DMS 273 (cell line): ENCODE data around the gene SARNP.
A peak's percentile ranks its signal among the peaks of the same experiment; 100 is the strongest.
"Not testable (repeated sequence)": the region's sequence is repeated elsewhere in the genome, so short reads cannot be mapped to it uniquely, and the experiment has no call there.

Experiments used
- DNase-seq: peaks from one replicate; lab custom pipeline; 2025; ENCODE audit not compliant: unreplicated experiment; lab: John Stamatoyannopoulos, UW

SARNP gene

GRCh38 chr12:55797550-55797949 is 20.0 kb downstream of the SARNP start:
- no peak for DNase-seq

- DNase-seq: peak; percentile 41
Observed at GRCh38 chr12:55797068-55797467, 20.5 kb downstream of the SARNP start.

GRCh38 chr12:55795950-55796349 is 21.6 kb downstream of the SARNP start:
- DNase-seq: no peak

- no peak for DNase-seq
Observed at GRCh38 chr12:55789893-55790292, 27.6 kb downstream of the SARNP start.

- DNase-seq: no peak
Observed at GRCh38 chr12:55789171-55789570, 28.4 kb downstream of the SARNP start.

GRCh38 chr12:55788546-55788945 is 29.0 kb downstream of the SARNP start:
- no peak for DNase-seq

- DNase-seq: no peak
Observed at GRCh38 chr12:55780685-55781084, 36.8 kb downstream of the SARNP start.

- DNase-seq: no peak
Observed at GRCh38 chr12:55777856-55778255, 39.7 kb downstream of the SARNP start.

GRCh38 chr12:55771736-55772135 is 45.8 kb downstream of the SARNP start:
- no peak for DNase-seq

GRCh38 chr12:55767156-55767555 is 50.4 kb downstream of the SARNP start:
- DNase-seq: no peak

GRCh38 chr12:55765736-55766290 is 51.7 kb downstream of the SARNP start:
- DNase-seq: no peak

- DNase-seq: no peak
Observed at GRCh38 chr12:55762646-55763045, 54.9 kb downstream of the SARNP start.

GRCh38 chr12:55760663-55761062 is 56.9 kb downstream of the SARNP start:
- no peak for DNase-seq

- not testable (repeated sequence) for DNase-seq
Observed at GRCh38 chr12:55758575-55758974, 58.9 kb downstream of the SARNP start.

- DNase-seq: no peak
Observed at GRCh38 chr12:55757701-55758100, 59.8 kb downstream of the SARNP start.

GRCh38 chr12:55755246-55755645 is 62.3 kb downstream of the SARNP start:
- no peak for DNase-seq

GRCh38 chr12:55748230-55748993 is 69.1 kb downstream of the SARNP start:
- no peak for DNase-seq

GRCh38 chr12:55746913-55747231 is 70.7 kb downstream of the SARNP start:
- DNase-seq: no peak

- DNase-seq: no peak
Observed at GRCh38 chr12:55746174-55746912, 71.2 kb downstream of the SARNP start.

- peak; percentile 59 for DNase-seq
Observed at GRCh38 chr12:55745361-55746173, 72.0 kb downstream of the SARNP start.

GRCh38 chr12:55744340-55745030 is 73.0 kb downstream of the SARNP start:
- peak; percentile 18 for DNase-seq
